COLO668 (cell line): Measurements from ENCODE around the gene TTLL12.

Experiments
- DNase-seq: peaks from one replicate; lab custom pipeline; 2025; ENCODE audit not compliant: unreplicated experiment; lab: John Stamatoyannopoulos, UW

Gene TTLL12

DNA sequence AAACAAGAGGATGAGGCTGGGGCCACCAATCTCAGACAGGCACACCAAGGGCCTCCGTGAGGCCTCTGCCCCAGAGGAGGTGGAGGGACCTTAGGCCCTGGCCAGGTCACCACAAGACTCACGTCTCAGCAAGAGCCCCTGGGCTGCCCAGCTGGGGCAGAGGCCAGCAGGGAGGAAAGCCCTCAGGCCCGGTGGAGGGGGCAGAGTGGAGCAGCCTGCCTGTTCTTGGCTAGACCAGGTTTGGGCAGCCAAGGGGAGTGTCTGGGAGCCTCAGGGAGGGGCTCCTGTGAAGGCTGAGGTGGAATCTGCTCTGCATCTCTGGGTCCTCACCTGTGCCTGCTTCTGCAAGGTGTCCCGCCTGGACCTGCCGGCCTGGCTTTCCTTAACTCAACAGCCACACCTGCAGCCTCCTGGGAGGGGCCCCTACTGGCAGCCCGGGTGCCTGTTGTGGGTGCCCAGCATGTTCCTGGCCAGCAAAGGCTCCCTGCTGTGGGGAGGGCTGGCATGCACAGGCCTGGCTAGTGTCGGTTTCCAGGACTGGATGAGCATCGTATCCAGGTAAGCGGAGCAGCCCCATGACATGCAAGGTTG is 11.9 kb downstream of the TTLL12 start:
- no peak for DNase-seq

DNA sequence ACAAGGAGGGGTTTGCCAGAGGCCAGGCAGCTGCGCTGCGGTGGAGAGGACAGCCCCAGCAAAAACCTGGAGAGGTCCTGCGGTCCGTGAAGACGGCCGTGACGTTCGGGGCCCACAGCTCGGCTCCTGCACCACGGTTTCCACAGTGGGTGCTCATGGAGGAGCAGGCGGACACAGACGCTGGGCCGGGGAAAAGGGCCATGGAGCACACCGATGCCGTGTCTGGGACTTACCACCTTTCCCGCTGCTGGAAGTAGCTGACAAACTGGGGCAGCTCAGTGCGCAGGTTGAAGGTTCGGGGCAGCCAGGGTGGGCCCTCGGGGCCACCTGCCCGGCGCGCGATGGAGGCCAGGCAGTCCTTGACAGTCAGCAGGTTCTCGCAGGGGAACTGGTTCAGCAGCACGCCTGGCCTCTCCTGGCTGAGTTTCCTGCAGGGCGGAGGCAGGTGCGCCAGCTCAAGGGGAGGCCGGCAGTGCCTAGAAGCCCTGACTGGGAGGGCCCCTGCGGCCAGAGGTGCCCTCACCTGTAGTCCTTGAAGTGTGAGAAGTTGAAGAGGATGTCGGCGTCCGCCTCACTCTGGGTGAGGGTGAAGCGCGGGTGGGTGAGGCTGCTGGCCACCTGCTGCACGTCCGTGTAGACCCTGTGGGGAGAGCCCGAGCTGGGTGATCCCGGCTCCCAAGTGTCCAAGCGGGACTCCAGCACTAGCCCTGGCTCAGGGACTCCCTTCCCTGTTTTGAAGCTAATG is 12.8 kb downstream of the TTLL12 start:
- DNase-seq, result no peak

DNA sequence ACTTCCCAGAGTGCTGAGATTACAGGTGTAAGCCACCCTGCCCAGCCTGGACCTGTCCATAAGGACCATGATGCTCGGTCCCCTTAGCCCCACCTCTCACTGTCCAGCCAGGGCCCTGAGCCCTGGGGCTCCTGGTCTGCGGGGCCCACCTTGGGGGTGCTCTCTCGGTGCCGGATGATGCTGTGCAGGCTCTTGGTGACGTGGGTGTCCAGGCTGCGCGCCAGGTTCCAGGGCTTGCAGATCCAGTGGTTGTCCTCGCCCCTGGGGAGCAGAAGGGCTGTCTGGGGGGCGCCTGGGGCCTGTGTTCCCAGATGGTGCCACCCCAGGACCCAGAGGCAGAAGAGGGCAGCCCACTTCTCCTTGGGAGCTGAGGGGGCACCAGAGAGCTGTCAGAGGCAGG is 13.4 kb downstream of the TTLL12 start:
- DNase-seq, result no peak

DNA sequence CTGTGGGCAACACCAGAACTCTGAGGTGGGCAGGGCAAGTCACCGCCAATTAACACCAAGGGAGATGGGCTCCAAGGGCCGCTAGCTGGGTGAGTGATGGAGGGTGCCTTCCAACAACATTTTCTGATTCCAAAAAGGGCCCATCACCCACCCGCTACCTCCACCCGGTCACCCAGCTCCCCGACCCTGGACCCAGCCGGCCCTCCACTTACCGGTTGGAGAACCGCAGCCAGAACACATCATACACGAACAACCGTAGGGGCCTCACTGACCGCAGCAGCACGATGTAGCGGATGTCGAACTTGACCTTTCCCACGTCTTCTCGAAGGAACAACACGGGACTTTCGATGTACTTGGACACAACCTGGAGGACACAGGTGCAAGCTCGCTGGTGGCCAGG is 14.7 kb downstream of the TTLL12 start:
- DNase-seq, result no peak

DNA sequence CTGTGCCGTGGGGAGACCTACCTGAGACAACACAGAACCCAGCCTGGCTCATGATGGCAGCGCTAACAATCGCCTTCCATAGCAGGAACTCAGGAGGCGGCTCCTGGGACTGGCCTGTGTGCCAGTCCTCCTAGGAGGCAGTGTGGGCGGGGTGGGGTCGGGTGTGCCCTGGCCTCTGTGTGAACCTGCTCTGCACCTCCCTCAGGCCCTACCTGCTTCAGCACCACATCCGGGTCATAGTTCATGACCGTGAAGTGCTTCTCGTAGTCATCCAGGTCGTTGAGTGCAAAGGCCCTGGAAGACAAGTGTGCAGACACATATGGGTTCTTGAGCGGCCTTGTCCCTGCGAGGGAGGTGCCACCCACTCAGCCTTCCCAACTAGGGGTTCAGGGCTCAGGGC is 15.3 kb downstream of the TTLL12 start:
- no peak for DNase-seq

DNA sequence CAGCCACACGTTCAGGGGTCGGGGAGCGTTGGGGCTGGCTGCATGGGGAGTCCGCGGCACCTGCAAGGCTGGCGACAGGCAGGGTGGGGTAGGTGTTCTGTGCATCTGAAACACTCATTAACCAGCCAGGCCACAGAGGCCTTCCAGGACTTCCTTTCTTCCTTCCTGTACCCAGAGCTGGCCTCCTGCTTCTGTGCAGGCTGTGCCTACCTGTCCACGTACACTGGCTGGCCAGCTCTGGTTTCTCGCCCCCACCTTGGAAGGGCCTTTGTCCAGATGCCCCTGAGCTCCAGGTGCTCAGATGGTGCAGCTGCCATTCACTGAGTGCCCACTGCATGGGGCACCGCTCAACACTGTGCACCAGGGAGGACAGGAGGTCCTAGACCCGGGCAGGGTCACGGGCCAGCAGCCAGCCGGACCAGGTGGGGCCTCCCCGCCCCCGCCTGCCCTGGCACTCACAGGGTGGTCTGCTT is 15.9 kb downstream of the TTLL12 start:
- no peak for DNase-seq

DNA sequence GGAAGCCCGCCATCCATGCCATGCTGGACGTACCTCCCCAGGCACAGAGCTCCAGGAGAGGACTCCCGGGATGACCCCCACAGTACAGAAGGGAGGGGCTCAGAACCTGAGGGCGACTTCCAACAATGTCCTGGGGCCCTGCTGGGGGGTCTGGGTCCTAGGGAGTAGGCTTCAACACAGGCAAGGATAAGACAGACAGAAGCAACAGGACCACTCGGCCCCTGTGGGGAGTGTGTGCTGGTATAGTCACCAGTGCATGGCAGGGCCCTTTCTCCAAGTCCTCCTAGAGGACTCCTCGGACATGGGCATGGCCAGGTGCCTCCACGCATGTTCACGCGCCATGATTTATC is 16.8 kb downstream of the TTLL12 start:
- no peak for DNase-seq

DNA sequence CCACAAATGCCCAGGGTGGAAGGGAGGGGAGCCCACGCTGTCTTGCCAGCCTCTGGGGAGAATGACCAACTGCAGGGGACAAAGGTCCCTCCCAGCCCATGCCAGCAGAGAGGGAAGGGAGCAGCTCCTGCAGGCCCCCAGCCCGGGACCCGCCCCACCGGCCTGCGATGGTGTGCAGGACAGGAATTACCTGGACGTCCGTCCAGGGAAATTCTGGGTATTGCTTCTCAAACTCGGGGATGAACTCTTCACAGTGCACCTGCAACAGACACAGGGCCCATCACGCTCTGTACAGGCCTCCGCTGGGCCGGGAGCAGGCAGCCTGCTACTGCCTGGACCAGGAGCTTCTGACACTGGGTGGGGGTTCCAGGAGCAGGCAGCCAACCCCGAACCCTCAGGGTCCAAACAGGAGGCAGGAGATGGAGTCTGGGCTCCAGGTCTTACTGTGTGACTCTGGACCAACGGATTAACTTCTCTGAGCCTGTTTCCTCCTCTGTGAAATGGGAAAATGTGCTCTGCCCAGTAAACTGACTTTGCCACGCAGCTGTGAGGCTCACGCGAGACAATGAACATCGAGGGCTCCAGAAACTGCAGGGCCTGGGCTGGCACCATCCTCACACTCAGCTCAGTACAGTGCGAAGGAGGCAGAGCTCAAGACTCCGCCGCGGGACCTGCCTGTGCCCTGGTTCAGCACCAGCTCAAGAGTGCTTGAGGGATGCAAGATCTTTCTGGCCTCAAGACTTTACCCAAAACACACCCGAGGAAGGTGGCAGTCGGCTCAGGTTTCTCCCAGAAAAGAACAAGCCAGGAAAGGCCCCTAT is 17.4 kb downstream of the TTLL12 start:
- DNase-seq, result no peak

DNA sequence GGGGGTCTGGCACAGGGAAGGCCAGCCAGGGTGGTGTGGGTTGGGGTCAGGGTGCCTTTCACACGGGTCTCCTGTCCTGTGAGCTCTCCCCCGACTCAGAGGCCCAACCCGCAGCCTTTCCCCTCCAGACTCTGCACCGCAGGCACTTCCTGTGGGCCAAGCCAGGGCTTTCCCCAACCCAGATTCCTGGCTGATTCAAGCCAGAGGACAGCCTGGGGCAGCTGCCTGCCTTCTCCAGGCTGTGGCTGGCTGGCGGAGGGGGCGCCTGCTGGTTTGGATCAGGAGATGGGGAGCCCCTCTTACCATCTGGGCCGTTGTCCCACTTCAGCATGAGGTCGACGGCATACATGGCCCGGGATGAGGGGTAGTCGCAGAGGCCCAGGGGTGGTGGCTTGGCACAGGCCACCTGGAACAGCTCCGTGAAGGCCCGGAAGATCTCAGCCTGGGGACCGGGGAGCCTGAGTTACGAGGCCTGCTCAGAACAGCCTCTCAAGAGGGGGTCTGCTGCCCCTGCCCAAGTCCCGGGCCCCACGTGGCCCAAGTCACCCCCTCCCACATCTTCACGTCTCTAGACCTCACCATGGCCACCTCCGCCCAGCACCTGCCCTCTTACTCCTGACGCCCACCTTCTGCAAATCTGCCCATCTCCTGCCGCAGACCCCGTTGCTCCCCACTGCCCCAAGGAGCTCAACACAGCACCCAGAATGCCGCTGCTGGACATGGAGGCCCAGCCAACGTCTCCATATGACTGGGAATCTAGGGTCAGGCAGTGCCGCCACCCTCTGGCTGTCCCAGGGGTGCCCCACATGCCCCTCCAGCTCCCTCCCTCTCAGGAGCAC is 18.2 kb downstream of the TTLL12 start:
- DNase-seq, result no peak

DNA sequence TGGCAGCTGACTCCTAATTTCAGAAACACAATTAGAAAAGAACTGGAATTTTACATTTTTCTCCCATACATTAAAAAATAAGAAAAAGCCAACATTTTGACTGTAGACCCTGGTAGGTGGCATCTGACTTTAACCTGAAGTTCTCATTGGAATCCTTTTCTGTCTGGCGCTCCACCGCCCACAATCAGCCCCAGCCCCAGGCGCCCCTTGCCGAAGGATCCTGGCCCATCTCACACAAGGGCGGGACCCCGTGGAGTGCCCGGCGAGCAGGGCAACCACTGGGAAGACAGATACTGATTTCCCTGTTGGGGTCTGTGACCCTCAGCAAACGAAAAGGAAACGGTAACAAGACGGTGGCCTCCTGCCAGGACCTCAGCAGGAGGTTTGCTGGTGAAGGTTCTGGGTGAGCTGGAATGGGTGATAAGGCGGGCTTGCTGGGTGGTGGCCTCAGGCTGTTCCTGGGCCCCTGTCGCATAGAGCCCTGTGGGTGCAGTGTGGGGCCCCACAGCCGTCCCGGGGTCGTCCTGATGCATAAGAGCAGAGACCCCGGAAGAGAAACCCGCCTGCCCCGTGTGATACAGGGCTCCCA is 19.8 kb downstream of the TTLL12 start:
- DNase-seq, result no peak

DNA sequence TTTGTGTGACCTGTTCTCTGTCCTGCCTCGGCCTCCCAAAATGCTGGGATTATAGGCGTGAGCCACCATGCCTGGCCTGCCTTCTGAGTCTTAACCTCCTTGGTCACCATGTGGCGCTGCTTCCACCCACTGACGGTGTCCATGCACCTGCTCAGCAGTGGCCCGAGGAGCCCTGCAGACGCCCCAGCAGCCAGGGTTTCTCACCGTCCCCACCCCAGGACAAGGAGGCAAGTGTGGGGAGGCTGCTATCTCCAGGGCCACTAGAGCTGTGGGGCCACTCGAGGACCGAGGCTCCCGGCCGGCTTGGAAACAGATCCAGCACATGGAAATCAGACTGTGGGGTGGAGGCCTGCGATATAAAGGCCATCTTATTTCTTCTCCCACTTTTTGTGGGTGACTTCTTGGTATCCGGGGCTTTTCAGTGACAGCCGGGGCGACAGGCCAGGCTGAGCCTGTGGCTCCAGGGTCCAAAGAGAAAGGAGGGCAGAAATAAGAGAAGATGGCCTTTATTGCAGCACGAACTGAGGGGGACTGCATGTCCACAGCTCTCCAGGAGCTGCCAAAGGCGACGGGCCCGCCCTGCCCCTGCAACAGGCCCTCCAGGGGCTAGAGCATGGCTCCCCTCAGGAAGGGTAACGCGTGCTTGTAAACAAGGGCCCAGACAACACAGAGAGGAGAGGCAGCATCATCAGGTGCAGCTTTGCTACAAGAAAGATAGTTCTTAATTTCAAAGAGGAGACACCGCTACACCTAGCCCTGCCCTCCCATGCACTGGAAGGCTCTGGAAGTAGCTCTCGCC is 20.6 kb downstream of the TTLL12 start:
- DNase-seq, result no peak

DNA sequence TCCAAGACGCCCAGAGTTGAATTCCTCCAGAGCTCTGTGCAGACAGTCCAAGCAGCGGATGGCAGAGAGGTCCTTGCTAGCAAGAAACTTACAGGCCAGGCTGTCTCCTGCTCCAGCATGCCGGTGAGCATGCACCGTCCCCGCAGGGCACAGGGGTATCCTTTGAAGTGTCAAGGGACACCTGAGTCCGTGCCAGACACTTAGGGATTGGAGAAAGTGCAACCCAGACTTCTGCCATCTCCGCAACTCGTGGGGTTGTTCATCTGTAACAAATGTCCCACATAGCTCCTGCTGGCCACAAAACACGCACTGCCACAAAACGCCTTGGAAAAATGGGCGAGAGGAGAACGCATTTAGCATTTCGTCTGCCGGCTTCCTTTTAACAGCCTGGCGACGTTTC is 22.3 kb downstream of the TTLL12 start:
- no peak for DNase-seq

DNA sequence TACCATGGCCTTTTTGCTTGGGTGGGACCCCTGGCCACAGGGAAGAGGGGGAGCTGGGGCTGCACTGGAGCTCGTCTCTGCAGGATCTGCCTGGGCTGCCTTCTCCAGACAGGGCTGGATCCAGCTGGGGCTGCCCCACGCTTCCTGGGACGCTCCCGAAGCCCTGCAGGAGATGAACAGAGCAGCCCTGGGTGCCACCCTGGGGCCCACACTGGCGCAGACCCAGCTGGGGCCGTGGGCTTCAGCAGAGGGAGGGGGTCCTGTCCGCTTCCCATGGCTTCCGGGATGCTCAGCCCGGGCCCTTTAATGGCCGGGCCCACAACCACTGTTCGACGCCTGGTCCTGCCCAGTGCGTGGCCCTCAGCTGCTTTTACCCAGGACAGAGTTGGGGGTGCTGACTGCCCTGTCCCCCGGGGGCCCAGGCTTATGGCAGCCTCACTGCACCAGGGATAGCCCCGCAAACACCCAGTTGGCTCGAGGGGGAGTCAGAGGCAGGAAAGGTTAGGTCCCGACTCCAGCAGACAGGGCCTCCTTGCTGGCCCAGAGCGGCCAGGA is 23.6 kb downstream of the TTLL12 start:
- DNase-seq, result no peak

DNA sequence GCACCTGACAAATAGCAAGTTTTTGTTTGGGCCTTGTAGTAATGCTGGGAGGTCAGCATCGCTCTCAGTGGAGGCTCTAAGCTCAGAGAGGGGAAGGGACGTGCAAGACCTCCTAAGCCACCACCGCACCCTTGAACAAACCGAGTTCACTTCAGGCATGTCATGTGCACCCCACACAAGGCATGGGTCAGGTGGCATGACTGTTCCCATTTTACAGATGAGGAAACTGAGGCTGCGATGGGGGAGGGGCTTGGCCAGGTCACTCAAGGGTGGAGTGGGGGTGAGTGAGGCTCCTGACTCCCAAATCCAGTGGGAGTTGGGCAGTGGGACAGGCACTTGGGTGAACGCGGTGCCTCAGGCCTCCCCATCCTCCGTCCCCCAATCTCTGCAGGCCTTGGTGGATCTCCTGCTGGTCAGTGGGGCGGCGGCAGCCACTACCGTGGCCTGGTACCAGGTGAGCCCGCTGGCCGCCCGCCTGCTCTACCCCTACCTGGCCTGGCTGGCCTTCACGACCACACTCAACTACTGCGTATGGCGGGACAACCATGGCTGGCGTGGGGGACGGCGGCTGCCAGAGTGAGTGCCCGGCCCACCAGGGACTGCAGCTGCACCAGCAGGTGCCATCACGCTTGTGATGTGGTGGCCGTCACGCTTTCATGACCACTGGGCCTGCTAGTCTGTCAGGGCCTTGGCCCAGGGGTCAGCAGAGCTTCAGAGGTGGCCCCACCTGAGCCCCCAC is 24.4 kb downstream of the TTLL12 start:
- no peak for DNase-seq

DNA sequence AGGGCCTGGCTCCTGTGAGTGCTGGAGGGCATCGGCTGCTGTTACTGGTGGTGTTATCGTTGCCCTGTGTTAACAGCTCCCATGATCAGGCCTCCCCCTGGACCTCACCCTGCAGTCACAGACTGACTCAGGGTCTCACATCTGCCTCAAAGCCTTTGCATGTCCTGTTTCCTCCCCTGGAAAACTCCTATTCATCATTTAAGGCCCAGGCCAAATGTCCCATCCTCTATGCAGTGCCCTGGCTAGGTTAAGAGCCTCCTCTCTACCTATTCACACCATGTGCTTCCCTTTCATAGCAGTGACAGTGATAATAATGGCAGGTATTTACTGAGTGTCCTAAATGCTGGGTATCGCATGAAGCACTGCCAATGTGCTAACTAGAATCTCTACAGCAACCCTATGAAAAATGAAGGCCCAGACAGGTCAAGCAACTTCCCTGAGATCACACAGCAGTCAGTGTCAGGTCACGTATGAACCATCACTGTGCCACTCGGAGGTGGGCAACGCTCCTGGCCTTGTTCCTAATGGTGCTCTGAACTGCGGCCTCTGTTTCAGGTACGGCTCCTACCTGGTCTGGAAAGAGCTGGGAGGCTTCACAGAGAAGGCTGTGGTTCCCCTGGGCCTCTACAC is 26.3 kb downstream of the TTLL12 start:
- no peak for DNase-seq

DNA sequence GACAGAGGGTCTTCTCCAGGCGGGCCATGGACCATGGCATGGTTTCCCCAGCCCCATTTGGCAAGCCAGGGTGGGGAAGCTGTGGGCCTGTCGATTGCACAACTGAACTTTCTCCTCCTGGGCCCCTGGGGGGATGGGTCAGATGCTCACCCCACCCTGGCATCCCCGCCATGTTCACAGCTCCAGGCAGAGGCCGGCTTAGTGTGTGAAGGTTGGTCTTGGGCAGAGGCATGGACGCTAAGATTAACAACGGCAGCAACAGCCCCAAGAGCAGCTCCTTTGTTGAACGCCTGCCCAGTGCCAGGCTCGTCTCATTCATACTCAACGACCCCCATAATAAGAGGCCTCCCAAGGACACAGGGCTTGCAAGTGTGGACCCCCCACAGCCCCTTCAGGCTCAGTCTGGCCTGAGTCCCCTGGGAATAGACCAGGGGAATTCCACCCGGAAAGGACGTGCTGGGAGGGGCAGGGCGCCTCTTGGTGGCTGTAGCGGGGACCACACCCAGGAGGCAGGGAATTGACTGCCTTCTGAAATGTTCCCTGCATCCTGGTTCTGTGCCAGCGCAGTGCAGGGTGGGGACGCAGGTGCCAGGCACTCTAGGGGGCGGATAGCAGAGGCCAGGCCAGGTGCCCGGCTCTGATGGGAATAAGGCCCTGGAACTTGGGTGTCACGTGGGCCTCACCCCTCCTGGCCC is 27.3 kb downstream of the TTLL12 start:
- peak; percentile 21 for DNase-seq

DNA sequence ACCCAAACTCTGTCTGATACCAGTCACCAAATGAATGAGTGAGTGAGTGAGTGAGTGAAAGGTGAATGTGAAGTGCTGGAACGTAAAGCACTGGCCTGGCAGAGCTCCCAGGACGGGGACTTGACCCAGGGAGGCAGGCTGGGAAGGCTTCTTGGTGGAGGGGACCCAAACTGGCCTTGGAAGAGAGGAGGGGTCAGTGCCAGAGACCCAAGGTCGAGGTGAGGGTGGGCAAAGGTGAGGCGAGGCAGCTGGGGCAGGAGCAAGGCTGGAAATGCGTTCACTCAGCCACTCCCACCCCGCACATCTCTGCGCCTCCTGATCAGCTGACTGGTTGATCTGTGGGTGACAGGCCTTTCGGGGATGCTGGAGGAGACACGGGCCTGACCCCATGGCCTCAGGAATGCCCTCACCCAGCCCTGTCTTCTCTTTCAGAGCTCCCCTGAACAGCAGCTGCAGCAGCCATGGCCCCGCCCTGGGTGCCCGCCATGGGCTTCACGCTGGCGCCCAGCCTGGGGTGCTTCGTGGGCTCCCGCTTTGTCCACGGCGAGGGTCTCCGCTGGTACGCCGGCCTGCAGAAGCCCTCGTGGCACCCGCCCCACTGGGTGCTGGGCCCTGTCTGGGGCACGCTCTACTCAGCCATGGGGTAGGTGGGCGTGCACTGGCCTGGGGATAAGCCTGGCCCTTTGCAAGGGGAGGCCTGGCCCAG is 28.0 kb downstream of the TTLL12 start:
- DNase-seq, result no peak
